H9 (cell line): ENCODE data around the gene NSUN7. TPM values are rescaled to one million over a fixed set of nuclear protein-coding genes. Genes with fewer than 3 reads are reported as not detected.

Source experiments
- DNase-seq: peaks from one replicate; pipeline ENCODE4 v3.0.0-alpha.2; 2017
- H2AFZ ChIP-seq: one replicate; pipeline ENCODE4 v1.6.1; 2013; ENCODE audit warnings: mild to moderate bottlenecking, low read length, control low read depth, moderate library complexity
- H2AK5ac ChIP-seq: 2 replicates; pipeline ENCODE4 v1.6.1; 2013; ENCODE audit warnings: low read length, control low read depth, mixed read lengths; ENCODE audit not compliant: insufficient read length
- H2BK120ac ChIP-seq: one replicate; pipeline ENCODE4 v1.6.1; 2013; ENCODE audit warnings: low read depth, mild to moderate bottlenecking, low read length, control low read depth, inconsistent platforms; ENCODE audit not compliant: poor library complexity, severe bottlenecking
- H2BK12ac ChIP-seq: 2 replicates; pipeline ENCODE4 v1.6.1; 2013; ENCODE audit warnings: low read length, control low read depth, mixed read lengths, low read depth; ENCODE audit not compliant: insufficient read length
- H2BK15ac ChIP-seq: 2 replicates; pipeline ENCODE4 v1.6.1; 2013; ENCODE audit warnings: low read depth, low read length, control low read depth
- H2BK20ac ChIP-seq: one replicate; pipeline ENCODE4 v1.6.1; 2013; ENCODE audit warnings: low read depth, mild to moderate bottlenecking, low read length, control low read depth, inconsistent platforms; ENCODE audit not compliant: poor library complexity, severe bottlenecking
- H2BK5ac ChIP-seq: 2 replicates; pipeline ENCODE4 v1.6.1; 2013; ENCODE audit warnings: low read length, control low read depth, mixed read lengths; ENCODE audit not compliant: insufficient read length
- H3K14ac ChIP-seq: 2 replicates; pipeline ENCODE4 v1.6.1; 2013; ENCODE audit warnings: low read length, control low read depth; ENCODE audit not compliant: insufficient read depth
- H3K18ac ChIP-seq: 2 replicates; pipeline ENCODE4 v1.6.1; 2013; ENCODE audit warnings: low read depth, mild to moderate bottlenecking, mixed read lengths, low read length, control low read depth; ENCODE audit not compliant: insufficient read length
- H3K23ac ChIP-seq: 2 replicates; pipeline ENCODE4 v1.6.1; 2013; ENCODE audit warnings: low read length, control low read depth, mixed read lengths, low read depth; ENCODE audit not compliant: insufficient read length
- H3K23me2 ChIP-seq: 2 replicates; pipeline ENCODE4 v1.6.1; 2013; ENCODE audit warnings: low read depth, mild to moderate bottlenecking, mixed read lengths, low read length, control low read depth; ENCODE audit not compliant: insufficient read length, poor library complexity, severe bottlenecking
- H3K27ac ChIP-seq: 2 replicates; pipeline ENCODE4 v1.5.1; 2013; ENCODE audit warnings: low read length, control low read depth, mixed read lengths, low read depth; ENCODE audit not compliant: insufficient read length
- H3K27me3 ChIP-seq: 2 replicates; pipeline ENCODE4 v1.6.1; 2013; ENCODE audit warnings: low read length, control low read depth, inconsistent platforms; ENCODE audit not compliant: insufficient read depth
- H3K4ac ChIP-seq: 2 replicates; pipeline ENCODE4 v1.6.1; 2013; ENCODE audit warnings: low read depth, mild to moderate bottlenecking, control low read depth, inconsistent platforms, low read length, moderate library complexity
- H3K4me1 ChIP-seq: 2 replicates; pipeline ENCODE4 v1.6.1; 2013; ENCODE audit warnings: low read length, control low read depth, inconsistent platforms; ENCODE audit not compliant: insufficient read depth
- H3K4me2 ChIP-seq: 2 replicates; pipeline ENCODE4 v1.6.1; 2013; ENCODE audit warnings: low read length, control low read depth, mixed read lengths; ENCODE audit not compliant: insufficient read length, insufficient read depth
- H3K56ac ChIP-seq: 2 replicates; pipeline ENCODE4 v1.6.1; 2013; ENCODE audit warnings: low read depth, mild to moderate bottlenecking, mixed read lengths, low read length, control low read depth; ENCODE audit not compliant: insufficient read length
- H3K79me1 ChIP-seq: 2 replicates; pipeline ENCODE4 v1.6.1; 2013; ENCODE audit warnings: low read depth, mild to moderate bottlenecking, moderate library complexity, low read length, control low read depth, inconsistent platforms; ENCODE audit not compliant: insufficient read depth, poor library complexity, severe bottlenecking
- H3K79me2 ChIP-seq: 2 replicates; pipeline ENCODE4 v1.6.1; 2013; ENCODE audit warnings: low read length, control low read depth, inconsistent platforms; ENCODE audit not compliant: insufficient read depth
- H3K9ac ChIP-seq: 2 replicates; pipeline ENCODE4 v1.6.1; 2013; ENCODE audit warnings: low read length, control low read depth, mixed read lengths; ENCODE audit not compliant: insufficient read length; ENCODE audit errors: extremely low read depth
- H3K9me3 ChIP-seq: one replicate; pipeline ENCODE4 v1.6.1; 2013; ENCODE audit warnings: low read depth, low read length, inconsistent platforms; ENCODE audit not compliant: control insufficient read depth
- H3T11ph ChIP-seq: one replicate; pipeline ENCODE4 v1.6.1; 2013; ENCODE audit warnings: mild to moderate bottlenecking, low read length, control low read depth, inconsistent platforms
- H4K20me1 ChIP-seq: one replicate; pipeline ENCODE4 v1.6.1; 2013; ENCODE audit not compliant: control insufficient read depth, insufficient read length, insufficient read depth
- H4K5ac ChIP-seq: 2 replicates; pipeline ENCODE4 v1.6.1; 2013; ENCODE audit warnings: low read depth, mild to moderate bottlenecking, mixed read lengths, low read length, control low read depth; ENCODE audit not compliant: insufficient read length
- H4K8ac ChIP-seq: replicated peaks from 2 replicates; pipeline ENCODE4 v1.6.1; 2013; ENCODE audit warnings: low read length, control low read depth, mixed read lengths, low read depth; ENCODE audit not compliant: insufficient read length
- H4K91ac ChIP-seq: 2 replicates; pipeline ENCODE4 v1.6.1; 2013; ENCODE audit warnings: low read depth, mild to moderate bottlenecking, moderate library complexity, mixed read lengths, low read length, control low read depth; ENCODE audit not compliant: insufficient read length
- H3K27ac Mint-ChIP-seq, 3 experiments: 2 replicates in 2 of 3; 3 replicates in 1 of 3; pipeline ENCODE4 v1.8.0; 2020 to 2021; ENCODE audit warnings: mixed read lengths in 3 of 3, mild to moderate bottlenecking in 1 of 3, moderate library complexity in 1 of 3
- H3K27me3 Mint-ChIP-seq: 2 replicates; pipeline ENCODE4 v1.8.0; 2021; ENCODE audit warnings: low read depth, mild to moderate bottlenecking, moderate library complexity, mixed read lengths
- H3K36me3 Mint-ChIP-seq, 3 experiments: 2 replicates in 2 of 3; 3 replicates in 1 of 3; pipeline ENCODE4 v1.8.0; 2020 to 2021; ENCODE audit warnings: low read depth in 3 of 3, mixed read lengths in 3 of 3; ENCODE audit not compliant: insufficient read depth in 1 of 3
- H3K4me1 Mint-ChIP-seq, 2 experiments: 2 replicates each; pipeline ENCODE4 v1.8.0; 2020; ENCODE audit warnings: mixed read lengths in 2 of 2
- H3K4me3 Mint-ChIP-seq, 2 experiments: 2 replicates in 1 of 2; 3 replicates in 1 of 2; pipeline ENCODE4 v1.8.0; 2020 to 2021; ENCODE audit warnings: mild to moderate bottlenecking in 2 of 2, mixed read lengths in 2 of 2, moderate library complexity in 1 of 2
- H3K9me3 Mint-ChIP-seq, 2 experiments: 2 replicates in 1 of 2; 3 replicates in 1 of 2; pipeline ENCODE4 v1.8.0; 2020; ENCODE audit warnings: mild to moderate bottlenecking in 2 of 2, mixed read lengths in 2 of 2, moderate library complexity in 1 of 2
- WGBS: extraction: QIAGEN DNeasy Blood & Tissue Kit; methylation state at CpG from one replicate; pipeline ENCODE4 v1.1.7; 2013; ENCODE audit warnings: missing lambda C conversion rate, low lambda C conversion rate, mixed read lengths; ENCODE audit not compliant: insufficient read length; ENCODE audit errors: extremely low coverage; 5-methylcytosine and 5-hydroxymethylcytosine counted together
- total RNA-seq: library from RNA; stranded (reverse); gene quantifications from 2 replicates; pipeline ENCODE4 v1.2.1, GENCODE V29; 2021
- TF ChIP-seq, protein P1 (sequence below): fragments of 200-600 bp; sonication (generic); conservative IDR thresholded peaks from 3 replicates; pipeline ENCODE4 v1.8.0; 2021; ENCODE audit warnings: antibody characterized with exemption, mild to moderate bottlenecking

NSUN7 gene
- total RNA-seq, 1 experiment from 2014 or later, result 15.9 TPM

DNA sequence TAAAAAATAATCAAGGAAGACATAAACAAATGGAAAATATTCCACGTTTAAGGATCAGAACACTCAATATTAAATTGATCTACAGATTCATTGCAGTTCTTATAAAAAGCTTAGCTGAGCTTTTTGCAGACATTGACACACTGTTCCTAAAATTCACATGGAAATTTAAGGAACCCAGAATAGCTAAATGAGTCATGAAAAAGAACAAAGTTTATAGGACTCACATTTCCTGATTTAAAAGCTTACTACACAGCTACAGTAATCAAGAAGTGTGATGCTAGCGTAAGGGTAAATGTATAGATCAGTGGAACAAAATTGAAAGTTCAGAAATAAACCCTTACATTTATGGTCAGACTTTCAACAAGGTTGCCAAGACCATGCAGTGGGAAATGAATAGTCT is 33.1 kb downstream of the NSUN7 start:
- Histone ChIP-seq H2BK20ac (no peak overlapping the region), H2BK15ac (no peak overlapping the region), H3K4me2 (no peak overlapping the region), H4K5ac (no peak overlapping the region), H2AFZ (no peak overlapping the region), H3K18ac (no peak overlapping the region), H4K20me1 (no peaks in the 10 kb centered on the region), H3K4ac (no peak overlapping the region), H3K4me1 (no peaks in the 10 kb centered on the region), H4K91ac (no peak overlapping the region), H2AK5ac (no peak overlapping the region), H3K14ac (no peak overlapping the region), H3K9me3 (no peaks in the 10 kb centered on the region), H2BK12ac (no peak overlapping the region), H3K79me1 (no peaks in the 10 kb centered on the region), H3K56ac (no peak overlapping the region), H2BK120ac (no peak overlapping the region), H4K8ac (no peak overlapping the region), H3T11ph (no peak overlapping the region), H2BK5ac (no peak overlapping the region), H3K79me2 (no peaks in the 10 kb centered on the region), H3K27ac (no peak overlapping the region), H3K23me2 (no peaks in the 10 kb centered on the region), H3K27me3 (no peaks in the 10 kb centered on the region), H3K9ac (no peak overlapping the region), H3K23ac (no peak overlapping the region)
- H3K4me3 Mint-ChIP-seq, result no peak overlapping the region
- TF ChIP-seq, protein P1, sequence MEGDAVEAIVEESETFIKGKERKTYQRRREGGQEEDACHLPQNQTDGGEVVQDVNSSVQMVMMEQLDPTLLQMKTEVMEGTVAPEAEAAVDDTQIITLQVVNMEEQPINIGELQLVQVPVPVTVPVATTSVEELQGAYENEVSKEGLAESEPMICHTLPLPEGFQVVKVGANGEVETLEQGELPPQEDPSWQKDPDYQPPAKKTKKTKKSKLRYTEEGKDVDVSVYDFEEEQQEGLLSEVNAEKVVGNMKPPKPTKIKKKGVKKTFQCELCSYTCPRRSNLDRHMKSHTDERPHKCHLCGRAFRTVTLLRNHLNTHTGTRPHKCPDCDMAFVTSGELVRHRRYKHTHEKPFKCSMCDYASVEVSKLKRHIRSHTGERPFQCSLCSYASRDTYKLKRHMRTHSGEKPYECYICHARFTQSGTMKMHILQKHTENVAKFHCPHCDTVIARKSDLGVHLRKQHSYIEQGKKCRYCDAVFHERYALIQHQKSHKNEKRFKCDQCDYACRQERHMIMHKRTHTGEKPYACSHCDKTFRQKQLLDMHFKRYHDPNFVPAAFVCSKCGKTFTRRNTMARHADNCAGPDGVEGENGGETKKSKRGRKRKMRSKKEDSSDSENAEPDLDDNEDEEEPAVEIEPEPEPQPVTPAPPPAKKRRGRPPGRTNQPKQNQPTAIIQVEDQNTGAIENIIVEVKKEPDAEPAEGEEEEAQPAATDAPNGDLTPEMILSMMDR, result no peak
- H3K27ac Mint-ChIP-seq, result no peak overlapping the region
- no peak for DNase-seq
- H3K9me3 Mint-ChIP-seq, result peaks cover 2 to 3% of the 10 kb centered on the region in 2 experiments; a peak in 2 of 5 replicates
- no peaks in the 10 kb centered on the region for H3K4me1 Mint-ChIP-seq
- no peaks in the 10 kb centered on the region for H3K27me3 Mint-ChIP-seq
- peaks cover 18 to 27% (median 22%) of the 10 kb centered on the region in 3 experiments for H3K36me3 Mint-ChIP-seq
- no CpG with 5 or more reads among the region's 2 CpGs for WGBS
